Measurements from ENCODE around the gene VAV2.

Gene VAV2

GRCh38 chr9:133742849-133743444, 249.2 kb downstream of the VAV2 start:
- WGBS (ENCODE audit: insufficient coverage), result 30% methylated on average over 5 of the region's 8 CpGs
- DNase-seq, result peak; percentile 69 to 80 (median 72)
- Histone ChIP-seq H3K9me3 (ENCODE audit: control extremely low read depth in 1 of 5, control insufficient read depth in 4 of 5, insufficient read depth in 2 of 5, low read depth in 1 of 5, low read length in 4 of 5) (no peaks in the 10 kb centered on the region), H3K27ac (ENCODE audit: insufficient read depth in 1 of 2, low read depth in 1 of 2, low read length in 2 of 2, poor library complexity in 1 of 2, severe bottlenecking in 2 of 2) (no peak overlapping the region), H3K27me3 (replicated peaks in 2 of 5; ENCODE audit: control insufficient read depth in 4 of 5, insufficient read depth in 5 of 5, low read length in 4 of 5) (no peaks in the 10 kb centered on the region), H3K4me3 (ENCODE audit: control insufficient read depth in 1 of 7, extremely low read depth in 1 of 7, insufficient read depth in 4 of 7, low read depth in 2 of 7, low read length in 6 of 7) (no peak overlapping the region), H3K4me1 (ENCODE audit: control extremely low read depth in 1 of 4, control insufficient read depth in 4 of 4, insufficient read depth in 4 of 4, low read length in 3 of 4) (peaks cover 0 to 10% (median 8%) of the 10 kb centered on the region in 4 experiments), H3K36me3 (ENCODE audit: control insufficient read depth in 4 of 4, insufficient read depth in 4 of 4, low read length in 3 of 4) (no peaks in the 10 kb centered on the region)
- CTCF ChIA-PET, result interaction anchor here (0.7 to 2.4 kb wide), 13 partner anchors 8 to 242 kb away, joined by 3 to 13 read pairs (median 4); no protein-coding TSS in a partner anchor
- POLR2A ChIA-PET, result interaction anchor here (1.0 kb wide), 1 partner anchor 26 kb away, joined by 4 read pairs; no protein-coding TSS in a partner anchor

DNA sequence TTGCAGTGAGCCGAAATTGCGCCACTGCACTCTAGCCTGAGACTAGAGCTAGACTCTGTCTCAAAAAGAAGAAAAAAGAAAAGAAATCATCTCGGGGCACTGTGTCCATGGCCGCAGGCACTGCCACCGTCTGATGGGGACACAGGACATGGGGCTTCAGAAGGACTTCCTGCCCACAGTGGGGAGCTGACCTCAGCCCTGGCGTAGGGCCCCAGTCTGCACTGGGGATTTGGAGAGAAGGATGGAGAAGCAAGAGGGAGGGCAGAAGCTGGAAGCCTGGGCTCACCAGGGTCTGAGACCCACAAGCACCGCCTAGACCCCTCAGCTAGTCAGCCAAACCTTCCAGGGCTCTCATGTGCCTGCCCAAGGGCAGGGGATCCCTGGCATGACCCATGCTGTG, 249.9 kb downstream of the VAV2 start:
- Histone ChIP-seq H3K9me3 (ENCODE audit: control extremely low read depth in 1 of 5, control insufficient read depth in 4 of 5, insufficient read depth in 2 of 5, low read depth in 1 of 5, low read length in 4 of 5) (no peaks in the 10 kb centered on the region), H3K27me3 (replicated peaks in 2 of 5; ENCODE audit: control insufficient read depth in 4 of 5, insufficient read depth in 5 of 5, low read length in 4 of 5) (no peaks in the 10 kb centered on the region), H3K4me1 (ENCODE audit: control extremely low read depth in 1 of 4, control insufficient read depth in 4 of 4, insufficient read depth in 4 of 4, low read length in 3 of 4) (peaks cover 0 to 17% (median 13%) of the 10 kb centered on the region in 4 experiments), H3K4me3 (ENCODE audit: control insufficient read depth in 1 of 7, extremely low read depth in 1 of 7, insufficient read depth in 4 of 7, low read depth in 2 of 7, low read length in 6 of 7) (no peak overlapping the region), H3K36me3 (ENCODE audit: control insufficient read depth in 4 of 4, insufficient read depth in 4 of 4, low read length in 3 of 4) (no peaks in the 10 kb centered on the region), H3K27ac (ENCODE audit: insufficient read depth in 1 of 2, low read depth in 1 of 2, low read length in 2 of 2, poor library complexity in 1 of 2, severe bottlenecking in 2 of 2) (no peak overlapping the region)
- 80% methylated on average over 5 of the region's 7 CpGs for WGBS (ENCODE audit: insufficient coverage)
- ChIA-PET CTCF (interaction anchor here (0.6 to 2.4 kb wide), 14 partner anchors 8 to 984 kb away, joined by 3 to 13 read pairs (median 4); no protein-coding TSS in a partner anchor), POLR2A (no interaction called here)
- DNase-seq, result no peak

DNA sequence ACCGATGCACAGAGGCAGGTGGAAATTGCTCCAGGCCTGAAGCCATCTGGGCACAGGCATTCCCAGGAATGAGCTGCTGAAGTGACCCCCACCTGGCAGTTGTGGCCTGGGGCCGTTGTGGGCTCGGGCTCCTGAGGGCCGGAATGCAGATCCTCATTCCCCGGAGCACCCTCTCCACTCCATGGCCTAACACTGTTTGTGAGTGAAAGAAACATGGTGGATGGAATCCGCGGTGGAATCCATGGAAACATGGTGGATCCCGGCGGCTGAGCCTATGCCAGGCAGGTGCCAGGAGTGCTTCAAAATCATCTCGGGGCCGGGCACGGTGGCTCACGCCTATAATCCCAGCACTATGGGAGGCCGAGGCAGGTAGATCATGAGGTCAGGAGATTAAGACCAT, 250.4 kb downstream of the VAV2 start:
- Histone ChIP-seq H3K27ac (ENCODE audit: insufficient read depth in 1 of 2, low read depth in 1 of 2, low read length in 2 of 2, poor library complexity in 1 of 2, severe bottlenecking in 2 of 2) (no peak overlapping the region), H3K4me3 (ENCODE audit: control insufficient read depth in 1 of 7, extremely low read depth in 1 of 7, insufficient read depth in 4 of 7, low read depth in 2 of 7, low read length in 6 of 7) (no peak overlapping the region), H3K27me3 (replicated peaks in 2 of 5; ENCODE audit: control insufficient read depth in 4 of 5, insufficient read depth in 5 of 5, low read length in 4 of 5) (no peaks in the 10 kb centered on the region), H3K4me1 (ENCODE audit: control extremely low read depth in 1 of 4, control insufficient read depth in 4 of 4, insufficient read depth in 4 of 4, low read length in 3 of 4) (peaks cover 0 to 18% (median 13%) of the 10 kb centered on the region in 4 experiments), H3K9me3 (ENCODE audit: control extremely low read depth in 1 of 5, control insufficient read depth in 4 of 5, insufficient read depth in 2 of 5, low read depth in 1 of 5, low read length in 4 of 5) (no peaks in the 10 kb centered on the region), H3K36me3 (ENCODE audit: control insufficient read depth in 4 of 4, insufficient read depth in 4 of 4, low read length in 3 of 4) (no peaks in the 10 kb centered on the region)
- WGBS (ENCODE audit: insufficient coverage), result 95% methylated on average over 10 of the region's 14 CpGs
- ChIA-PET POLR2A (no interaction called here), CTCF (interaction anchor here (1.0 to 2.4 kb wide), 7 partner anchors 8 to 138 kb away, joined by 3 to 13 read pairs (median 6); no protein-coding TSS in a partner anchor)
- DNase-seq, result no peak

DNA sequence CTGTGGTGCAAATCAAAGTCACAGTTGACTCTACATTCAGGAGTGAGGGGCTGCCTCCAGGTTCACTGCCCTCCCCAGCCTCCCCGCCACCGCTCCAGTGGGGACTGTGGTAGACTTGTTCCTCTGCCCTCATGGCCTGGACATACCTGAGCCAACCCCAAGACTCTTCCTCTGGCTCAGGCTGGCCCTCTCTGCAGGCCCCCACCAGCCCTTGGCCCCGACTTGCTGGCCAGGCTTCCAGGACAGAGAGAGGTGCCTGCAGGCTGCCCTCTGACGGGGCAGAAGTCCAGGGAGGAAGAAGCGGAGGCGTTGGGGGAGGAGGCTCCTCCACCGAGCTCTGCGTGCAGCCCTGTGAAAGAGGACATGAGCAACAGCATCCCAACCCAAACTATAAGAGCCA, 251.2 kb downstream of the VAV2 start:
- H3K27me3 ChIP-seq (replicated peaks in 2 of 5; ENCODE audit: control insufficient read depth in 4 of 5, insufficient read depth in 5 of 5, low read length in 4 of 5), result no peaks in the 10 kb centered on the region
- no peaks in the 10 kb centered on the region for H3K9me3 ChIP-seq (ENCODE audit: control extremely low read depth in 1 of 5, control insufficient read depth in 4 of 5, insufficient read depth in 2 of 5, low read depth in 1 of 5, low read length in 4 of 5)
- H3K27ac ChIP-seq (ENCODE audit: insufficient read depth in 1 of 2, low read depth in 1 of 2, low read length in 2 of 2, poor library complexity in 1 of 2, severe bottlenecking in 2 of 2), result no peak overlapping the region
- H3K36me3 ChIP-seq (ENCODE audit: control insufficient read depth in 4 of 4, insufficient read depth in 4 of 4, low read length in 3 of 4), result no peaks in the 10 kb centered on the region
- H3K4me3 ChIP-seq (ENCODE audit: control insufficient read depth in 1 of 7, extremely low read depth in 1 of 7, insufficient read depth in 4 of 7, low read depth in 2 of 7, low read length in 6 of 7), result no peak overlapping the region
- peaks cover 0 to 18% (median 13%) of the 10 kb centered on the region in 4 experiments for H3K4me1 ChIP-seq (ENCODE audit: control extremely low read depth in 1 of 4, control insufficient read depth in 4 of 4, insufficient read depth in 4 of 4, low read length in 3 of 4)
- ChIA-PET CTCF (interaction anchor here (1.2 to 2.4 kb wide), 3 partner anchors 9 to 14 kb away, joined by 3 to 13 read pairs (median 6); no protein-coding TSS in a partner anchor), POLR2A (no interaction called here)
- 93% methylated on average over 7 of the region's 8 CpGs for WGBS (ENCODE audit: insufficient coverage)
- DNase-seq, result no peak

- Histone ChIP-seq H3K4me1 (ENCODE audit: control extremely low read depth in 1 of 4, control insufficient read depth in 4 of 4, insufficient read depth in 4 of 4, low read length in 3 of 4) (peaks cover 0 to 18% (median 13%) of the 10 kb centered on the region in 4 experiments), H3K27me3 (replicated peaks in 2 of 5; ENCODE audit: control insufficient read depth in 4 of 5, insufficient read depth in 5 of 5, low read length in 4 of 5) (no peaks in the 10 kb centered on the region), H3K27ac (ENCODE audit: insufficient read depth in 1 of 2, low read depth in 1 of 2, low read length in 2 of 2, poor library complexity in 1 of 2, severe bottlenecking in 2 of 2) (no peak overlapping the region), H3K36me3 (ENCODE audit: control insufficient read depth in 4 of 4, insufficient read depth in 4 of 4, low read length in 3 of 4) (no peaks in the 10 kb centered on the region), H3K9me3 (ENCODE audit: control extremely low read depth in 1 of 5, control insufficient read depth in 4 of 5, insufficient read depth in 2 of 5, low read depth in 1 of 5, low read length in 4 of 5) (no peaks in the 10 kb centered on the region), H3K4me3 (ENCODE audit: control insufficient read depth in 1 of 7, extremely low read depth in 1 of 7, insufficient read depth in 4 of 7, low read depth in 2 of 7, low read length in 6 of 7) (no peak overlapping the region)
- CTCF ChIA-PET, result interaction anchor here (1.1 to 3.1 kb wide), 4 partner anchors 8 to 42 kb away, joined by 3 to 14 read pairs (median 4); no protein-coding TSS in a partner anchor
- DNase-seq, result no peak
- POLR2A ChIA-PET, result no interaction called here
- WGBS (ENCODE audit: insufficient coverage), result 97% methylated on average over 14 of the region's 17 CpGs
Measured at GRCh38 chr9:133739408-133740280, 252.5 kb downstream of the VAV2 start.

DNA sequence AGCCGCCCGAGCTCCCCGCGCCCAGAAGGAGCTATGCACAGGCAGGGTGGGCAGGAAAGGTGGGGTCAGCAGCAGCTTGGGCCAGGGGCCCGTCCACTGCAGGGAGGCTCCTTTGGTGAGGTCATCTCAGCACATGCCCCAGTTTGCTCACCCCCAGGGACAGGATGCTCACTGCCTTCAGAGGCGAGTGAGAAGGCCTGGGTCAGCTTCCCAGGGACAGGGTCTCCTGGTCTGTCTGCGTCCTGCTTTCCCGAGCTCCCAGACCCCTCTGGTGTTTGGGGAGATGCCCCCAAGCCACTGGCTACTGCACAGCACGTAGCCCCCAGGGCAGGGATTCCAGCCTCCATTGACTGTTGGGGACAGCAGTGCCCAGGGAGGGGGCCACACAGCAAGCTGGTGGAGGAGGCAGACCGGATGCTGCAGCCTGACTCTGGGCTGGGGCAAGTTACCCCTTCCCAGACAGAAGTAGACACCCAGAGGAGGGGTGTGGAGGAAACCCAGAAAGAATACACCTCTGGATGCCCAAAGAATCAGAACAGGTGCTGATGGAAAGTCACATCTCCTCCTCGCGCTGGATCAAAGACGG, 253.4 kb downstream of the VAV2 start:
- H3K36me3 ChIP-seq (ENCODE audit: control insufficient read depth in 4 of 4, insufficient read depth in 4 of 4, low read length in 3 of 4), result no peaks in the 10 kb centered on the region
- WGBS (ENCODE audit: insufficient coverage), result 90% methylated on average over 8 of the region's 13 CpGs
- peaks cover 0 to 18% (median 13%) of the 10 kb centered on the region in 4 experiments for H3K4me1 ChIP-seq (ENCODE audit: control extremely low read depth in 1 of 4, control insufficient read depth in 4 of 4, insufficient read depth in 4 of 4, low read length in 3 of 4)
- no peaks in the 10 kb centered on the region for H3K27me3 ChIP-seq (replicated peaks in 2 of 5; ENCODE audit: control insufficient read depth in 4 of 5, insufficient read depth in 5 of 5, low read length in 4 of 5)
- no peak overlapping the region for H3K27ac ChIP-seq (ENCODE audit: insufficient read depth in 1 of 2, low read depth in 1 of 2, low read length in 2 of 2, poor library complexity in 1 of 2, severe bottlenecking in 2 of 2)
- H3K4me3 ChIP-seq (ENCODE audit: control insufficient read depth in 1 of 7, extremely low read depth in 1 of 7, insufficient read depth in 4 of 7, low read depth in 2 of 7, low read length in 6 of 7), result peak overlapping the region in 5 of 7 experiments; percentile 26 to 74 (median 45)
- DNase-seq, result no peak
- no peaks in the 10 kb centered on the region for H3K9me3 ChIP-seq (ENCODE audit: control extremely low read depth in 1 of 5, control insufficient read depth in 4 of 5, insufficient read depth in 2 of 5, low read depth in 1 of 5, low read length in 4 of 5)
- ChIA-PET CTCF (interaction anchor here (0.6 to 3.1 kb wide), 4 partner anchors 9 to 50 kb away, joined by 3 to 14 read pairs (median 5); no protein-coding TSS in a partner anchor), POLR2A (interaction anchor here (0.6 kb wide), 1 partner anchor 159 kb away, joined by 3 read pairs; no protein-coding TSS in a partner anchor)

Measured in common myeloid progenitor, CD34-positive (primary cell).